NCI-H2227 treated with DMSO at 0.1 percent for 48 hours (cell line): ENCODE data around the gene MAP3K13.

Experiments
- DNase-seq: peaks from one replicate; lab custom pipeline; 2025; lab: John Stamatoyannopoulos, UW

MAP3K13 gene

GRCh38 chr3:185508335-185508991, 145.5 kb downstream of the MAP3K13 start:
- peak; percentile 26 for DNase-seq

GRCh38 chr3:185511711-185512110, 148.8 kb downstream of the MAP3K13 start:
- DNase-seq, result no peak

- no peak for DNase-seq
Observed at GRCh38 chr3:185517387-185518130, 154.6 kb downstream of the MAP3K13 start.

GRCh38 chr3:185519021-185519420, 156.1 kb downstream of the MAP3K13 start:
- DNase-seq, result no peak

GRCh38 chr3:185521349-185522138, 158.6 kb downstream of the MAP3K13 start:
- no peak for DNase-seq

GRCh38 chr3:185526349-185526951, 163.5 kb downstream of the MAP3K13 start:
- DNase-seq, result no peak

GRCh38 chr3:185527364-185527763, 164.4 kb downstream of the MAP3K13 start:
- no peak for DNase-seq

GRCh38 chr3:185528532-185528931, 165.6 kb downstream of the MAP3K13 start:
- DNase-seq, result no peak

- no peak for DNase-seq
Observed at GRCh38 chr3:185530856-185531255, 167.9 kb downstream of the MAP3K13 start.

- no peak for DNase-seq
Observed at GRCh38 chr3:185532901-185533300, 170.0 kb downstream of the MAP3K13 start.

- DNase-seq, result no peak
Observed at GRCh38 chr3:185534511-185534910, 171.6 kb downstream of the MAP3K13 start.

GRCh38 chr3:185537369-185537970, 174.5 kb downstream of the MAP3K13 start:
- no peak for DNase-seq
